Measurements from ENCODE around the gene SKIL.

SKIL gene

GRCh38 chr3:170357176-170358041 lies at the start of gene SKIL:
Gene SKIL (plus strand): TSS chr3:170357715. CDS start chr3:170360332, 2,617 bp downstream.
- TF ChIP-seq ZFX (IDR thresholded peaks at IDR 0.05) = peak; percentile 18
- TF ChIP-seq, protein P1, sequence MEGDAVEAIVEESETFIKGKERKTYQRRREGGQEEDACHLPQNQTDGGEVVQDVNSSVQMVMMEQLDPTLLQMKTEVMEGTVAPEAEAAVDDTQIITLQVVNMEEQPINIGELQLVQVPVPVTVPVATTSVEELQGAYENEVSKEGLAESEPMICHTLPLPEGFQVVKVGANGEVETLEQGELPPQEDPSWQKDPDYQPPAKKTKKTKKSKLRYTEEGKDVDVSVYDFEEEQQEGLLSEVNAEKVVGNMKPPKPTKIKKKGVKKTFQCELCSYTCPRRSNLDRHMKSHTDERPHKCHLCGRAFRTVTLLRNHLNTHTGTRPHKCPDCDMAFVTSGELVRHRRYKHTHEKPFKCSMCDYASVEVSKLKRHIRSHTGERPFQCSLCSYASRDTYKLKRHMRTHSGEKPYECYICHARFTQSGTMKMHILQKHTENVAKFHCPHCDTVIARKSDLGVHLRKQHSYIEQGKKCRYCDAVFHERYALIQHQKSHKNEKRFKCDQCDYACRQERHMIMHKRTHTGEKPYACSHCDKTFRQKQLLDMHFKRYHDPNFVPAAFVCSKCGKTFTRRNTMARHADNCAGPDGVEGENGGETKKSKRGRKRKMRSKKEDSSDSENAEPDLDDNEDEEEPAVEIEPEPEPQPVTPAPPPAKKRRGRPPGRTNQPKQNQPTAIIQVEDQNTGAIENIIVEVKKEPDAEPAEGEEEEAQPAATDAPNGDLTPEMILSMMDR (conservative IDR thresholded peaks at IDR 0.05) = no peak
- peak within 1 kb of the TSS; percentile 88 for H3K27ac ChIP-seq

DNA sequence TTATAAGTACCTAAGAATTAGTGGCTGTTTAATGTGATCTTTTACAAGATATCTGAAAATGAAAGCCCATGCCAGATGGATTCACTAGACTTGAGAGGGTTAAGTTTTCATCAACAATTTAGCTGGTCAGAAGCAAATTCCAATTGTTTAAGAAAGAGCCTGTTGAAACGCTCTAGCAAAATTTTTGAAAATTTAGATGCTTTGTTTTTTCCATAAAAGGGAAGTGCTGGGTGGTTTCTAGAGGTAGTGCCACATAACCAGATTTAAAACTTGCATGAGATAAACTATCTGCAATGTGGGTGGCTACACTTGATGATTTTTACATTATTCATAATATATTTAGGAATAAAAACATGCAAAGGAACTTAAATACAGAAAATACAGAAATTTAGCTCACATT lies 48.5 kb upstream of the SKIL start:
- no peak overlapping the region for H3K27ac ChIP-seq
- TF ChIP-seq, protein P1 (conservative IDR thresholded peaks at IDR 0.05) = no peak
- TF ChIP-seq ZFX (IDR thresholded peaks at IDR 0.05) = no peak

DNA sequence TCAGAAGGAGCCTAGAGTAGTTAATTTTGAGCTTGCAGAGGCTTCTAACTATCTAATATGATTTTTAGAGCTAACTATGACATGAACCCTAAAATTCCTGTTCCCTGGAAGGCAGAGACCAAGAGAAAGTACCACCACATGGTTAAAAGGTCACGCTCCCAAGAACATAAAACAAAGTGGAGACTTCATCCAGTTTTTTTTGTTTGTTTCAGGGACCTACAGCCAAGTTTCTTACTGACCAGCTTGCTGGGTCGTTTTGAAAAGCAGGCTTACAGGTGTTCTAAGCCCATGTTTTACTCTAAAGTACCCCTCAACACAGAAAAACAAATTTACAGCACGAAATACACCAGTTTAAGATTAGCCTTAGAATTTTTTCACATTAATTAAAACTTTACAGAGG lies 39.6 kb upstream of the SKIL start:
- no peak overlapping the region for H3K27ac ChIP-seq
- TF ChIP-seq ZFX (IDR thresholded peaks at IDR 0.05) = no peak
- TF ChIP-seq, protein P1 (conservative IDR thresholded peaks at IDR 0.05) = no peak

- TF ChIP-seq, protein P1 (conservative IDR thresholded peaks at IDR 0.05) = no peak
- no peak for TF ChIP-seq ZFX (IDR thresholded peaks at IDR 0.05)
Measured at GRCh38 chr3:170320461-170321121, 36.9 kb upstream of the SKIL start.

GRCh38 chr3:170321321-170322034 lies 36.0 kb upstream of the SKIL start:
- no peak overlapping the region for H3K27ac ChIP-seq
- TF ChIP-seq, protein P1 (conservative IDR thresholded peaks at IDR 0.05) = no peak
- no peak for TF ChIP-seq ZFX (IDR thresholded peaks at IDR 0.05)

More at GRCh38 chr3:170320461-170321121, 36.9 kb upstream of the SKIL start:
- H3K27ac ChIP-seq = no peak overlapping the region

- no peak overlapping the region for H3K27ac ChIP-seq
- TF ChIP-seq, protein P1 (conservative IDR thresholded peaks at IDR 0.05) = no peak
- no peak for TF ChIP-seq ZFX (IDR thresholded peaks at IDR 0.05)
Measured at GRCh38 chr3:170322566-170323269, 34.8 kb upstream of the SKIL start.

Data from C4-2B (cell line).